SK-N-SH treated with all-trans-retinoic acid at 6 μM for 48 hours (cell line): ENCODE data around the gene ODC1.

Source experiments
- ATAC-seq: fragments of 200-7000 bp; cut with Tn5 transposase; 3 replicates; pipeline ENCODE4 v1.9.1; 2020; ENCODE audit warnings: mild to moderate bottlenecking, moderate library complexity
- ARNTL ChIP-seq: fragments of 450-650 bp; formaldehyde crosslinking; IDR thresholded peaks from 2 replicates; pipeline ENCODE4 v1.5.0; 2020; ENCODE audit warnings: low read depth, mild to moderate bottlenecking, moderate library complexity, borderline replicate concordance
- BACH2 ChIP-seq: fragments of 250-450 bp; sonication (Bioruptor Pico); IDR thresholded peaks from 2 replicates; pipeline ENCODE4 v1.9.0; 2021; ENCODE audit warnings: mild to moderate bottlenecking, borderline replicate concordance
- CSRNP3 ChIP-seq: fragments of 250-450 bp; sonication (Bioruptor Pico); IDR thresholded peaks from 2 replicates; pipeline ENCODE4 v1.5.1; 2021; ENCODE audit warnings: mild to moderate bottlenecking, moderate library complexity
- ESRRG ChIP-seq: fragments of 250-450 bp; sonication (Bioruptor Pico); IDR thresholded peaks from 2 replicates; pipeline ENCODE4 v1.6.1; 2021; ENCODE audit warnings: mild to moderate bottlenecking
- GLIS3 ChIP-seq: fragments of 250-450 bp; sonication (Bioruptor Pico); IDR thresholded peaks from 2 replicates; pipeline ENCODE4 v1.5.0; 2020; ENCODE audit warnings: mild to moderate bottlenecking, moderate library complexity
- ISL1 ChIP-seq: fragments of 250-450 bp; sonication (Bioruptor Pico); IDR thresholded peaks from 2 replicates; pipeline ENCODE4 v2.1.2; 2022; ENCODE audit warnings: mild to moderate bottlenecking, moderate library complexity
- POU6F1 ChIP-seq: fragments of 250-450 bp; sonication (Bioruptor Pico); IDR thresholded peaks from 2 replicates; pipeline ENCODE4 v1.8.0; 2021; ENCODE audit warnings: low read depth, mild to moderate bottlenecking, moderate library complexity, borderline replicate concordance
- SNAI2 ChIP-seq: fragments of 250-450 bp; sonication (Bioruptor Pico); IDR thresholded peaks from 2 replicates; pipeline ENCODE4 v1.5.0; 2020; ENCODE audit warnings: mild to moderate bottlenecking, moderate library complexity
- ZC3H10 ChIP-seq: fragments of 250-450 bp; sonication (Bioruptor Pico); IDR thresholded peaks from 2 replicates; pipeline ENCODE4 v1.5.1; 2021; ENCODE audit warnings: mild to moderate bottlenecking, moderate library complexity
- ZNF70 ChIP-seq: fragments of 450-650 bp; formaldehyde crosslinking; IDR thresholded peaks from 2 replicates; pipeline ENCODE4 v1.5.0; 2020; ENCODE audit warnings: mild to moderate bottlenecking, moderate library complexity
- TF ChIP-seq, protein P1 (sequence below): fragments of 250-450 bp; sonication (Bioruptor Pico); IDR thresholded peaks from 2 replicates; pipeline ENCODE4 v1.5.1; 2020; ENCODE audit warnings: low read depth, mild to moderate bottlenecking, moderate library complexity
- TF ChIP-seq, protein P2 (sequence below): fragments of 250-450 bp; sonication (Bioruptor Pico); IDR thresholded peaks from 2 replicates; pipeline ENCODE4 v1.5.0; 2020; ENCODE audit warnings: mild to moderate bottlenecking, moderate library complexity

Gene ODC1

GRCh38 chr2:10390369-10390801 lies 57.7 kb downstream of the ODC1 start:
- ATAC-seq = no peak
- no peak for TF ChIP-seq POU6F1 (CRISPR knock-in tag)
- TF ChIP-seq ZC3H10 (CRISPR knock-in tag) = no peak
- TF ChIP-seq BACH2 (CRISPR knock-in tag) = no peak
- TF ChIP-seq, protein P1, sequence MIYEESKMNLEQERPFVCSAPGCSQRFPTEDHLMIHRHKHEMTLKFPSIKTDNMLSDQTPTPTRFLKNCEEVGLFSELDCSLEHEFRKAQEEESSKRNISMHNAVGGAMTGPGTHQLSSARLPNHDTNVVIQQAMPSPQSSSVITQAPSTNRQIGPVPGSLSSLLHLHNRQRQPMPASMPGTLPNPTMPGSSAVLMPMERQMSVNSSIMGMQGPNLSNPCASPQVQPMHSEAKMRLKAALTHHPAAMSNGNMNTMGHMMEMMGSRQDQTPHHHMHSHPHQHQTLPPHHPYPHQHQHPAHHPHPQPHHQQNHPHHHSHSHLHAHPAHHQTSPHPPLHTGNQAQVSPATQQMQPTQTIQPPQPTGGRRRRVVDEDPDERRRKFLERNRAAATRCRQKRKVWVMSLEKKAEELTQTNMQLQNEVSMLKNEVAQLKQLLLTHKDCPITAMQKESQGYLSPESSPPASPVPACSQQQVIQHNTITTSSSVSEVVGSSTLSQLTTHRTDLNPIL (CRISPR knock-in tag) = no peak
- TF ChIP-seq CSRNP3 (CRISPR knock-in tag) = no peak
- no peak for TF ChIP-seq SNAI2 (CRISPR knock-in tag)
- no peak for TF ChIP-seq ESRRG
- TF ChIP-seq, protein P2, sequence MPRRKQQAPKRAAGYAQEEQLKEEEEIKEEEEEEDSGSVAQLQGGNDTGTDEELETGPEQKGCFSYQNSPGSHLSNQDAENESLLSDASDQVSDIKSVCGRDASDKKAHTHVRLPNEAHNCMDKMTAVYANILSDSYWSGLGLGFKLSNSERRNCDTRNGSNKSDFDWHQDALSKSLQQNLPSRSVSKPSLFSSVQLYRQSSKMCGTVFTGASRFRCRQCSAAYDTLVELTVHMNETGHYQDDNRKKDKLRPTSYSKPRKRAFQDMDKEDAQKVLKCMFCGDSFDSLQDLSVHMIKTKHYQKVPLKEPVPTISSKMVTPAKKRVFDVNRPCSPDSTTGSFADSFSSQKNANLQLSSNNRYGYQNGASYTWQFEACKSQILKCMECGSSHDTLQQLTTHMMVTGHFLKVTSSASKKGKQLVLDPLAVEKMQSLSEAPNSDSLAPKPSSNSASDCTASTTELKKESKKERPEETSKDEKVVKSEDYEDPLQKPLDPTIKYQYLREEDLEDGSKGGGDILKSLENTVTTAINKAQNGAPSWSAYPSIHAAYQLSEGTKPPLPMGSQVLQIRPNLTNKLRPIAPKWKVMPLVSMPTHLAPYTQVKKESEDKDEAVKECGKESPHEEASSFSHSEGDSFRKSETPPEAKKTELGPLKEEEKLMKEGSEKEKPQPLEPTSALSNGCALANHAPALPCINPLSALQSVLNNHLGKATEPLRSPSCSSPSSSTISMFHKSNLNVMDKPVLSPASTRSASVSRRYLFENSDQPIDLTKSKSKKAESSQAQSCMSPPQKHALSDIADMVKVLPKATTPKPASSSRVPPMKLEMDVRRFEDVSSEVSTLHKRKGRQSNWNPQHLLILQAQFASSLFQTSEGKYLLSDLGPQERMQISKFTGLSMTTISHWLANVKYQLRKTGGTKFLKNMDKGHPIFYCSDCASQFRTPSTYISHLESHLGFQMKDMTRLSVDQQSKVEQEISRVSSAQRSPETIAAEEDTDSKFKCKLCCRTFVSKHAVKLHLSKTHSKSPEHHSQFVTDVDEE (CRISPR knock-in tag) = no peak
- no peak for TF ChIP-seq ZNF70 (CRISPR knock-in tag)
- no peak for TF ChIP-seq ISL1 (CRISPR knock-in tag)
- no peak for TF ChIP-seq GLIS3 (CRISPR knock-in tag)
- no peak for TF ChIP-seq ARNTL (CRISPR knock-in tag)
